Central memory CD8-positive, alpha-beta T cell (primary cell): Measurements from ENCODE around the gene MB21D2.
"Not testable (repeated sequence)": the region's sequence is repeated elsewhere in the genome, so short reads cannot be mapped to it uniquely, and the experiment has no call there.

ENCODE experiments used
- ATAC-seq: fragments of 150-1000 bp; cut with Tn5 transposase; replicated peaks from 2 replicates; pipeline ENCODE4 v1.10.0; 2022; ENCODE audit warnings: mild to moderate bottlenecking, moderate FRiP score, moderate number of reproducible peaks; ENCODE audit not compliant: poor library complexity, severe bottlenecking; ENCODE audit errors: extremely low read depth
- DNase-seq, 2 donors: peaks; one replicate each; pipeline ENCODE4 v3.0.0; 2021; ENCODE audit warnings: low spot score in 2 of 2
- H3K27ac Mint-ChIP-seq: one replicate; pipeline ENCODE4 v1.8.0; 2022; ENCODE audit warnings: low read depth, mild to moderate bottlenecking, moderate library complexity, mixed read lengths
- H3K27me3 Mint-ChIP-seq: one replicate; pipeline ENCODE4 v1.8.0; 2022; ENCODE audit warnings: mixed read lengths
- H3K36me3 Mint-ChIP-seq: one replicate; pipeline ENCODE4 v1.8.0; 2022; ENCODE audit warnings: mild to moderate bottlenecking, moderate library complexity, mixed read lengths; ENCODE audit not compliant: insufficient read depth
- H3K4me1 Mint-ChIP-seq: one replicate; pipeline ENCODE4 v1.8.0; 2022; ENCODE audit warnings: mixed read lengths
- H3K4me3 Mint-ChIP-seq: one replicate; pipeline ENCODE4 v1.8.0; 2022; ENCODE audit warnings: mild to moderate bottlenecking, moderate library complexity, mixed read lengths
- H3K9me3 Mint-ChIP-seq: one replicate; pipeline ENCODE4 v1.8.0; 2022; ENCODE audit warnings: mixed read lengths

MB21D2 gene

GRCh38 chr3:192917404-192918274 lies at the start of gene MB21D2:
MB21D2 (minus strand) TSS chr3:192917856; CDS start chr3:192917840, 16 bp downstream.
- H3K27ac Mint-ChIP-seq = peak within 1 kb of the TSS; percentile 86
- ATAC-seq = peak; percentile 48
- H3K9me3 Mint-ChIP-seq = no peaks in the 10 kb centered on the region
- H3K27me3 Mint-ChIP-seq = peaks cover 59% of the 10 kb centered on the region
- no peak for DNase-seq
- peak within 1 kb of the TSS; percentile 82 for H3K4me3 Mint-ChIP-seq
- peaks cover 7% of the 10 kb centered on the region for H3K4me1 Mint-ChIP-seq
- H3K36me3 Mint-ChIP-seq = peaks cover 2% of the 10 kb centered on the region

GRCh38 chr3:192964959-192965719 lies 47.5 kb upstream of the MB21D2 start:
- not testable (repeated sequence) for H3K36me3 Mint-ChIP-seq

GRCh38 chr3:192959773-192960172 lies 42.1 kb upstream of the MB21D2 start:
- no peaks in the 10 kb centered on the region for H3K9me3 Mint-ChIP-seq
- H3K27ac Mint-ChIP-seq = no peak overlapping the region
- H3K27me3 Mint-ChIP-seq = no peaks in the 10 kb centered on the region
- H3K4me1 Mint-ChIP-seq = no peaks in the 10 kb centered on the region
- DNase-seq (no peak), ATAC-seq (no peak)
- no peaks in the 10 kb centered on the region for H3K36me3 Mint-ChIP-seq
- H3K4me3 Mint-ChIP-seq = no peak overlapping the region

More at GRCh38 chr3:192964959-192965719, 47.5 kb upstream of the MB21D2 start:
- not testable (repeated sequence) for H3K4me1 Mint-ChIP-seq, ATAC-seq, H3K9me3 Mint-ChIP-seq, H3K27ac Mint-ChIP-seq, DNase-seq, H3K4me3 Mint-ChIP-seq
- H3K27me3 Mint-ChIP-seq = peaks cover 13% of the 10 kb centered on the region

- no peak overlapping the region for H3K27ac Mint-ChIP-seq
Observed at GRCh38 chr3:192958219-192958872, 40.7 kb upstream of the MB21D2 start.

GRCh38 chr3:192957441-192958021 lies 39.9 kb upstream of the MB21D2 start:
- H3K4me3 Mint-ChIP-seq = no peak overlapping the region
- H3K36me3 Mint-ChIP-seq = no peaks in the 10 kb centered on the region
- ATAC-seq (no peak), DNase-seq (no peak)
- peaks cover 6% of the 10 kb centered on the region for H3K9me3 Mint-ChIP-seq
- H3K27ac Mint-ChIP-seq = no peak overlapping the region
- H3K27me3 Mint-ChIP-seq = no peaks in the 10 kb centered on the region
- H3K4me1 Mint-ChIP-seq = no peaks in the 10 kb centered on the region

More at GRCh38 chr3:192958219-192958872, 40.7 kb upstream of the MB21D2 start:
- Mint-ChIP-seq H3K9me3 (peaks cover under 1% of the 10 kb centered on the region), H3K36me3 (no peaks in the 10 kb centered on the region), H3K4me3 (no peak overlapping the region), H3K4me1 (no peaks in the 10 kb centered on the region), H3K27me3 (no peaks in the 10 kb centered on the region)
- ATAC-seq (no peak), DNase-seq (no peak)

- H3K9me3 Mint-ChIP-seq = peaks cover 6% of the 10 kb centered on the region
- ATAC-seq (no peak), DNase-seq (no peak)
- H3K36me3 Mint-ChIP-seq = peaks cover 2% of the 10 kb centered on the region
- H3K4me1 Mint-ChIP-seq = no peaks in the 10 kb centered on the region
- H3K27me3 Mint-ChIP-seq = no peaks in the 10 kb centered on the region
- H3K4me3 Mint-ChIP-seq = no peak overlapping the region
- no peak overlapping the region for H3K27ac Mint-ChIP-seq
Observed at GRCh38 chr3:192953926-192954325, 36.3 kb upstream of the MB21D2 start.

GRCh38 chr3:192947421-192947820 lies 29.8 kb upstream of the MB21D2 start:
- peaks cover under 1% of the 10 kb centered on the region for H3K27me3 Mint-ChIP-seq
- H3K4me1 Mint-ChIP-seq = no peaks in the 10 kb centered on the region
- DNase-seq (no peak), ATAC-seq (no peak)
- peaks cover 2% of the 10 kb centered on the region for H3K36me3 Mint-ChIP-seq
- no peak overlapping the region for H3K27ac Mint-ChIP-seq
- no peak overlapping the region for H3K4me3 Mint-ChIP-seq
- H3K9me3 Mint-ChIP-seq = peaks cover 4% of the 10 kb centered on the region

- DNase-seq = no peak
- no peaks in the 10 kb centered on the region for H3K4me1 Mint-ChIP-seq
- H3K9me3 Mint-ChIP-seq = peaks cover 7% of the 10 kb centered on the region
- H3K27ac Mint-ChIP-seq = no peak overlapping the region
- ATAC-seq = no peak
- no peak overlapping the region for H3K4me3 Mint-ChIP-seq
- H3K27me3 Mint-ChIP-seq = peaks cover 9% of the 10 kb centered on the region
- H3K36me3 Mint-ChIP-seq = no peaks in the 10 kb centered on the region
Observed at GRCh38 chr3:192943393-192943792, 25.7 kb upstream of the MB21D2 start.

GRCh38 chr3:192942625-192943024 lies 25.0 kb upstream of the MB21D2 start:
- DNase-seq (no peak), ATAC-seq (no peak)
- Mint-ChIP-seq H3K27ac (no peak overlapping the region), H3K4me3 (no peak overlapping the region), H3K27me3 (peaks cover 9% of the 10 kb centered on the region), H3K36me3 (no peaks in the 10 kb centered on the region), H3K9me3 (peaks cover 7% of the 10 kb centered on the region), H3K4me1 (no peaks in the 10 kb centered on the region)

- ATAC-seq (no peak), DNase-seq (no peak)
- H3K9me3 Mint-ChIP-seq = peaks cover 11% of the 10 kb centered on the region
- H3K27me3 Mint-ChIP-seq = peaks cover 9% of the 10 kb centered on the region
- H3K27ac Mint-ChIP-seq = no peak overlapping the region
- no peak overlapping the region for H3K4me3 Mint-ChIP-seq
- H3K36me3 Mint-ChIP-seq = no peaks in the 10 kb centered on the region
- H3K4me1 Mint-ChIP-seq = no peaks in the 10 kb centered on the region
Observed at GRCh38 chr3:192940129-192940528, 22.5 kb upstream of the MB21D2 start.

GRCh38 chr3:192935441-192935840 lies 17.8 kb upstream of the MB21D2 start:
- ATAC-seq (no peak), DNase-seq (no peak)
- Mint-ChIP-seq H3K4me1 (no peaks in the 10 kb centered on the region), H3K4me3 (no peak overlapping the region), H3K9me3 (peaks cover 5% of the 10 kb centered on the region), H3K27ac (no peak overlapping the region), H3K36me3 (no peaks in the 10 kb centered on the region), H3K27me3 (no peaks in the 10 kb centered on the region)

- Mint-ChIP-seq H3K4me3 (no peak overlapping the region), H3K27me3 (no peaks in the 10 kb centered on the region), H3K27ac (no peak overlapping the region), H3K36me3 (no peaks in the 10 kb centered on the region), H3K9me3 (peaks cover 5% of the 10 kb centered on the region), H3K4me1 (no peaks in the 10 kb centered on the region)
- ATAC-seq = no peak
- DNase-seq = no peak
Observed at GRCh38 chr3:192933779-192934460, 16.3 kb upstream of the MB21D2 start.
